Neural cell (in vitro differentiated cells): ENCODE data around the gene TMX1. TPM values are rescaled to one million over a fixed set of nuclear protein-coding genes. Genes with fewer than 3 reads are reported as not detected.

Experiments used
- H2AFZ ChIP-seq: fragments of 200-600, 300-800 bp; sonication (generic), shearing (Covaris generic); 2 replicates; pipeline ENCODE4 v1.6.0; 2014; ENCODE audit warnings: low read depth, mild to moderate bottlenecking, antibody characterized with exemption, low read length, moderate library complexity
- H3F3A ChIP-seq: fragments of 200-600 bp; shearing (Covaris generic); 2 replicates; pipeline ENCODE4 v1.6.1; 2016; ENCODE audit warnings: mild to moderate bottlenecking, moderate library complexity, mixed read lengths, antibody characterized with exemption, low read length; ENCODE audit not compliant: insufficient read depth, poor library complexity, severe bottlenecking
- H3K27ac ChIP-seq: fragments of 200-600, 300-800 bp; sonication (generic), shearing (Covaris generic); 2 replicates; pipeline ENCODE4 v1.5.1; 2014; ENCODE audit warnings: mild to moderate bottlenecking, low read length, moderate library complexity
- H3K27me3 ChIP-seq: fragments of 300-800, 200-600 bp; sonication (generic), shearing (Covaris generic); 2 replicates; pipeline ENCODE4 v1.6.0; 2014; ENCODE audit warnings: mild to moderate bottlenecking, low read depth, low read length, moderate library complexity; ENCODE audit not compliant: insufficient read depth
- H3K36me3 ChIP-seq: fragments of 300-800, 200-600 bp; sonication (generic), shearing (Covaris generic); 2 replicates; pipeline ENCODE4 v1.5.1; 2014; ENCODE audit warnings: mild to moderate bottlenecking, antibody characterized with exemption, low read length, moderate library complexity; ENCODE audit not compliant: insufficient read depth
- H3K4me2 ChIP-seq: fragments of 300-800, 200-600 bp; sonication (generic), shearing (Covaris generic); 2 replicates; pipeline ENCODE4 v1.6.0; 2014; ENCODE audit warnings: mild to moderate bottlenecking, low read length
- H3K4me3 ChIP-seq: fragments of 300-800, 200-600 bp; sonication (generic), shearing (Covaris generic); 2 replicates; pipeline ENCODE4 v1.5.1; 2014; ENCODE audit warnings: mild to moderate bottlenecking, low read length, moderate library complexity
- H3K79me2 ChIP-seq: fragments of 200-600 bp; shearing (Covaris generic); replicated peaks from 2 replicates; pipeline ENCODE4 v1.6.0; 2014; ENCODE audit warnings: mild to moderate bottlenecking, low read length, moderate library complexity; ENCODE audit not compliant: insufficient read depth
- H3K9ac ChIP-seq: fragments of 300-800, 200-600 bp; sonication (generic), shearing (Covaris generic); 2 replicates; pipeline ENCODE4 v1.6.1; 2016; ENCODE audit warnings: mild to moderate bottlenecking, low read length, mixed read lengths
- H3K9me2 ChIP-seq: fragments of 200-600 bp; shearing (Covaris generic); 2 replicates; pipeline ENCODE4 v1.6.1; 2016; ENCODE audit warnings: mild to moderate bottlenecking, low read length, mixed read lengths; ENCODE audit not compliant: insufficient read depth
- H3K9me3 ChIP-seq: fragments of 200-600, 300-800 bp; sonication (generic), shearing (Covaris generic); 2 replicates; pipeline ENCODE4 v1.6.1; 2016; ENCODE audit warnings: mild to moderate bottlenecking, mixed run types, low read length, moderate library complexity, mixed read lengths
- H4K20me1 ChIP-seq: fragments of 200-600 bp; shearing (Covaris generic); 2 replicates; pipeline ENCODE4 v1.6.1; 2016; ENCODE audit warnings: mild to moderate bottlenecking, mixed run types; ENCODE audit not compliant: insufficient read depth
- EP300 ChIP-seq: fragments of 450-650 bp; conservative IDR thresholded peaks from 2 replicates; pipeline ENCODE4 v1.6.1; 2014; ENCODE audit warnings: antibody characterized with exemption, mild to moderate bottlenecking, moderate library complexity; ENCODE audit not compliant: poor library complexity, severe bottlenecking
- EZH2 ChIP-seq: fragments of 200-600, 300-800 bp; shearing (Covaris generic), sonication (generic); IDR thresholded peaks from 2 replicates; pipeline ENCODE4 v1.6.1; 2014; ENCODE audit warnings: antibody characterized with exemption, low read length, borderline replicate concordance, mild to moderate bottlenecking; ENCODE audit not compliant: insufficient read depth, poor library complexity, severe bottlenecking
- MXI1 ChIP-seq: fragments of 450-650 bp; conservative IDR thresholded peaks from 2 replicates; pipeline ENCODE4 v1.6.1; 2014; ENCODE audit warnings: antibody characterized with exemption, mild to moderate bottlenecking; ENCODE audit not compliant: poor library complexity, severe bottlenecking
- POLR2AphosphoS5 ChIP-seq: IDR thresholded peaks from 2 replicates; pipeline ENCODE4 v1.6.1; 2012
- SMC3 ChIP-seq: fragments of 450-650 bp; conservative IDR thresholded peaks from 2 replicates; pipeline ENCODE4 v1.6.1; 2014; ENCODE audit warnings: antibody characterized with exemption, mild to moderate bottlenecking, moderate library complexity; ENCODE audit not compliant: poor library complexity
- TAF1 ChIP-seq: IDR thresholded peaks from 2 replicates; pipeline ENCODE4 v1.6.1; 2012; ENCODE audit warnings: low read depth
- polyA plus RNA-seq: library from polyadenylated mRNA; depleted of rRNA; stranded (reverse); fragments of >200 nt; gene quantifications from 2 replicates; pipeline ENCODE4 v1.2.3, GENCODE V29; 2014
- small RNA-seq, 3 experiments: library from RNA; depleted of rRNA; stranded (forward); fragments of <200 nt; gene quantifications; one replicate each; pipeline ENCODE3, GENCODE V24; 2012
- TF ChIP-seq, protein P1 (sequence below): IDR thresholded peaks from 2 replicates; pipeline ENCODE4 v1.6.1; 2012; ENCODE audit warnings: borderline replicate concordance

Gene TMX1
- polyA plus RNA-seq, 1 donor from 2014 or later = 25.3 TPM

DNA sequence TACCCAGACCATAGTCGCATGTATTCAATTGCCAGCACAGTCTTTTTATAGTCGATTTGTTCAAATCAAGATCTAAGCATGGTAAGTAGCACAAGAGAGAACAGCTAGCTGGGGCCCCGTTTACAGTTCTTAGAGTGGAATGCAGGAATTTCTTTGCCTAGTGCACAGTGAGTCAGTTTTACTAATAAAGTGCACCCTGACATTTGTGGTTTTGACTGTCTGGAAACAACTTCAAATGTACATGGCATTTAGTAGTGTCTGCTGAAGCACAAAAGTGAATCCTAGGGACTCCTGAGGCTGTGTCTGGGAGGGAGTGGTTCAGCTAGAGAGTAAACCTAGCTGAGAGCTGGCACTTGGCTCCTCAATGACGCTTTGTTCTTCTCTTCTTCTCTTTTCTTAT is 64.9 kb downstream of the TMX1 start:
- no peak overlapping the region for H2AFZ ChIP-seq
- no peaks in the 10 kb centered on the region for H3K36me3 ChIP-seq
- TF ChIP-seq MXI1 = no peak
- H3F3A ChIP-seq = no peaks in the 10 kb centered on the region
- H3K9ac ChIP-seq = no peak overlapping the region
- H3K27ac ChIP-seq = no peak overlapping the region
- no peaks in the 10 kb centered on the region for H4K20me1 ChIP-seq
- H3K9me3 ChIP-seq = no peaks in the 10 kb centered on the region
- no peak overlapping the region for H3K4me2 ChIP-seq
- no peaks in the 10 kb centered on the region for H3K27me3 ChIP-seq
- no peak overlapping the region for H3K4me3 ChIP-seq
- no peaks in the 10 kb centered on the region for H3K9me2 ChIP-seq
- no peaks in the 10 kb centered on the region for H3K79me2 ChIP-seq

DNA sequence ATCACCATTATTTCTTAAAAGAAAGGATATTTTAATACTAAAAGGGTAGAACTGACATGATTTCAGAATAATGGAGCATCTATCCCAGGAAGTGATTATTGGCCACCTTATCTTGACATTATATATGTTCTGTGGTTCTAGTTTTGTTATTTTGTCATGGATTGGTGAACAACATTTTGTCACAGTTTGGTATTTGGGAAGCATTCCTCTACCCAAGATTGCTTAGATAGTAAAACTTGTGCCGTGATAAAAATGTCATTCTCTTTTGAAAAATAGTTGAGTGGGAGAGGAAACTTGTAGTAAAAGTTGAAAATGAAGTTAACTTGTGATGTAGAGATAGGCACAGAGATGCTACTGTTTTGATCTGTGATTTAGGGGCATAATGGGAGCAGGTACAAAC is 65.7 kb downstream of the TMX1 start:
- H2AFZ ChIP-seq = no peak overlapping the region
- no peaks in the 10 kb centered on the region for H3K27me3 ChIP-seq
- no peak overlapping the region for H3K27ac ChIP-seq
- TF ChIP-seq TAF1 (no peak), SMC3 (no peak), EZH2 (no peak), POLR2AphosphoS5 (no peak), EP300 (no peak)
- TF ChIP-seq, protein P1, sequence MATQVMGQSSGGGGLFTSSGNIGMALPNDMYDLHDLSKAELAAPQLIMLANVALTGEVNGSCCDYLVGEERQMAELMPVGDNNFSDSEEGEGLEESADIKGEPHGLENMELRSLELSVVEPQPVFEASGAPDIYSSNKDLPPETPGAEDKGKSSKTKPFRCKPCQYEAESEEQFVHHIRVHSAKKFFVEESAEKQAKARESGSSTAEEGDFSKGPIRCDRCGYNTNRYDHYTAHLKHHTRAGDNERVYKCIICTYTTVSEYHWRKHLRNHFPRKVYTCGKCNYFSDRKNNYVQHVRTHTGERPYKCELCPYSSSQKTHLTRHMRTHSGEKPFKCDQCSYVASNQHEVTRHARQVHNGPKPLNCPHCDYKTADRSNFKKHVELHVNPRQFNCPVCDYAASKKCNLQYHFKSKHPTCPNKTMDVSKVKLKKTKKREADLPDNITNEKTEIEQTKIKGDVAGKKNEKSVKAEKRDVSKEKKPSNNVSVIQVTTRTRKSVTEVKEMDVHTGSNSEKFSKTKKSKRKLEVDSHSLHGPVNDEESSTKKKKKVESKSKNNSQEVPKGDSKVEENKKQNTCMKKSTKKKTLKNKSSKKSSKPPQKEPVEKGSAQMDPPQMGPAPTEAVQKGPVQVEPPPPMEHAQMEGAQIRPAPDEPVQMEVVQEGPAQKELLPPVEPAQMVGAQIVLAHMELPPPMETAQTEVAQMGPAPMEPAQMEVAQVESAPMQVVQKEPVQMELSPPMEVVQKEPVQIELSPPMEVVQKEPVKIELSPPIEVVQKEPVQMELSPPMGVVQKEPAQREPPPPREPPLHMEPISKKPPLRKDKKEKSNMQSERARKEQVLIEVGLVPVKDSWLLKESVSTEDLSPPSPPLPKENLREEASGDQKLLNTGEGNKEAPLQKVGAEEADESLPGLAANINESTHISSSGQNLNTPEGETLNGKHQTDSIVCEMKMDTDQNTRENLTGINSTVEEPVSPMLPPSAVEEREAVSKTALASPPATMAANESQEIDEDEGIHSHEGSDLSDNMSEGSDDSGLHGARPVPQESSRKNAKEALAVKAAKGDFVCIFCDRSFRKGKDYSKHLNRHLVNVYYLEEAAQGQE = no peak
- H4K20me1 ChIP-seq = no peaks in the 10 kb centered on the region
- H3K79me2 ChIP-seq = no peaks in the 10 kb centered on the region
- H3K36me3 ChIP-seq = no peaks in the 10 kb centered on the region
- H3K9ac ChIP-seq = no peak overlapping the region
- H3F3A ChIP-seq = no peaks in the 10 kb centered on the region
- no peak overlapping the region for H3K4me2 ChIP-seq
- H3K4me3 ChIP-seq = no peak overlapping the region
- H3K9me3 ChIP-seq = no peaks in the 10 kb centered on the region
- H3K9me2 ChIP-seq = no peaks in the 10 kb centered on the region

Small RNA genes within 50 kb of the gene (small RNA-seq; reads per million reads assigned to genes)
- 0 to 1.2 (median 0) reads per million in 3 experiments for gene RF00019
- 0 to 0.03 (median 0) reads per million in 3 experiments for gene RF00156

Other genes starting within 250 kb of the TMX1 start
- 15.9 and 18.9 TPM in 2 replicates for gene TRIM9, start 145.1 kb upstream of the TMX1 start, polyA plus RNA-seq